Activated naive CD4-positive, alpha-beta T cell treated with anti-CD3 and anti-CD28 coated beads for 36 hours (primary cell): ENCODE results near the gene KIF4B. TPM values are rescaled to one million over a fixed set of nuclear protein-coding genes. Genes with fewer than 3 reads are reported as not detected.
A peak's percentile ranks its signal among the peaks of the same experiment; 100 is the strongest.
"Not testable (repeated sequence)": the region's sequence is repeated elsewhere in the genome, so short reads cannot be mapped to it uniquely, and the experiment has no call there.

Experiments
- CTCF ChIA-PET: fragments of 350-600 bp; sonication (Branson Sonifier 250); formaldehyde crosslinking; loops from one replicate; lab custom pipeline; 2021; ENCODE audit warnings: antibody characterized with exemption; lab: Charles Lee
- DNase-seq: peaks from one replicate; pipeline ENCODE4 v3.0.0-alpha.2; 2020
- H3K27ac Mint-ChIP-seq: one replicate; pipeline ENCODE4 v1.8.0; 2021; ENCODE audit warnings: mild to moderate bottlenecking, mixed read lengths
- H3K27me3 Mint-ChIP-seq: one replicate; pipeline ENCODE4 v1.8.0; 2021; ENCODE audit warnings: low read depth, mixed read lengths
- H3K36me3 Mint-ChIP-seq: one replicate; pipeline ENCODE4 v1.8.0; 2021; ENCODE audit warnings: low read depth, mixed read lengths
- H3K4me1 Mint-ChIP-seq: one replicate; pipeline ENCODE4 v1.8.0; 2021; ENCODE audit warnings: low read depth, mixed read lengths
- H3K4me3 Mint-ChIP-seq: one replicate; pipeline ENCODE4 v1.8.0; 2021; ENCODE audit warnings: mild to moderate bottlenecking, moderate library complexity, mixed read lengths
- H3K9me3 Mint-ChIP-seq: one replicate; pipeline ENCODE4 v1.8.0; 2021; ENCODE audit warnings: mixed read lengths
- intact Hi-C: fragments of 100-400 bp; cut with micrococcal nuclease; formaldehyde crosslinking; loops from one replicate; pipeline ENCODE4 v1.15.1; 2023
- total RNA-seq, 2 experiments: library from RNA; stranded (reverse); gene quantifications; one replicate each; pipeline ENCODE4 v1.2.3, GENCODE V29; 2021

The KIF4B gene
- total RNA-seq = under 1 TPM; 0.05 to 0.10 TPM

GRCh38 chr5:155013526-155013925 is at the start of gene KIF4B:
Gene KIF4B, plus strand, starts transcription at chr5:155013755. Its CDS starts 105 bp downstream, at chr5:155013860.
- intact Hi-C loops = no loop called here
- H3K27ac Mint-ChIP-seq = no peak within 1 kb of the TSS
- H3K9me3 Mint-ChIP-seq = no peaks in the 10 kb centered on the region
- no peak for DNase-seq
- CTCF ChIA-PET = no interaction called here
- peaks cover 21% of the 10 kb centered on the region for H3K27me3 Mint-ChIP-seq
- H3K4me1 Mint-ChIP-seq = no peaks in the 10 kb centered on the region
- H3K36me3 Mint-ChIP-seq = no peaks in the 10 kb centered on the region
- H3K4me3 Mint-ChIP-seq = no peak within 1 kb of the TSS

GRCh38 chr5:154966081-154966841 is 47.3 kb upstream of the KIF4B start:
- Mint-ChIP-seq H3K4me3 (no peak overlapping the region), H3K4me1 (no peaks in the 10 kb centered on the region), H3K9me3 (no peaks in the 10 kb centered on the region), H3K27ac (no peak overlapping the region), H3K36me3 (peaks cover 19% of the 10 kb centered on the region), H3K27me3 (no peaks in the 10 kb centered on the region)
- CTCF ChIA-PET = interaction anchor here (1.0 kb wide), 1 partner anchor 38 kb away, joined by 4 read pairs; no protein-coding TSS in a partner anchor
- no peak for DNase-seq
- intact Hi-C loops = no loop called here

- CTCF ChIA-PET = no interaction called here
- H3K27ac Mint-ChIP-seq = no peak overlapping the region
- intact Hi-C loops = no loop called here
- H3K4me1 Mint-ChIP-seq = no peaks in the 10 kb centered on the region
- no peaks in the 10 kb centered on the region for H3K9me3 Mint-ChIP-seq
- no peak for DNase-seq
- H3K4me3 Mint-ChIP-seq = no peak overlapping the region
- H3K36me3 Mint-ChIP-seq = peaks cover 19% of the 10 kb centered on the region
- no peaks in the 10 kb centered on the region for H3K27me3 Mint-ChIP-seq
Measured at GRCh38 chr5:154966874-154967273, 46.7 kb upstream of the KIF4B start.

GRCh38 chr5:154967421-154968024 is 46.0 kb upstream of the KIF4B start:
- H3K27ac Mint-ChIP-seq = no peak overlapping the region
- H3K4me1 Mint-ChIP-seq = no peaks in the 10 kb centered on the region
- no peaks in the 10 kb centered on the region for H3K27me3 Mint-ChIP-seq
- CTCF ChIA-PET = no interaction called here
- DNase-seq = no peak
- H3K4me3 Mint-ChIP-seq = no peak overlapping the region
- no peaks in the 10 kb centered on the region for H3K9me3 Mint-ChIP-seq
- intact Hi-C loops = no loop called here
- peaks cover 18% of the 10 kb centered on the region for H3K36me3 Mint-ChIP-seq

GRCh38 chr5:154968953-154969352 is 44.6 kb upstream of the KIF4B start:
- DNase-seq = no peak
- no peaks in the 10 kb centered on the region for H3K9me3 Mint-ChIP-seq
- no peak overlapping the region for H3K4me3 Mint-ChIP-seq
- H3K27ac Mint-ChIP-seq = no peak overlapping the region
- CTCF ChIA-PET = interaction anchor here (1.1 kb wide), 1 partner anchor 28 kb away, joined by 3 read pairs; no protein-coding TSS in a partner anchor
- intact Hi-C loops = no loop called here
- H3K36me3 Mint-ChIP-seq = peaks cover 17% of the 10 kb centered on the region
- H3K27me3 Mint-ChIP-seq = no peaks in the 10 kb centered on the region
- H3K4me1 Mint-ChIP-seq = no peaks in the 10 kb centered on the region

GRCh38 chr5:154970759-154971158 is 42.8 kb upstream of the KIF4B start:
- DNase-seq = no peak
- peaks cover 2% of the 10 kb centered on the region for H3K9me3 Mint-ChIP-seq
- no peak overlapping the region for H3K27ac Mint-ChIP-seq
- H3K4me1 Mint-ChIP-seq = no peaks in the 10 kb centered on the region
- H3K4me3 Mint-ChIP-seq = no peak overlapping the region
- CTCF ChIA-PET = interaction anchor here (0.7 to 1.5 kb wide), 3 partner anchors 9 to 33 kb away, joined by 3 read pairs; no protein-coding TSS in a partner anchor
- H3K27me3 Mint-ChIP-seq = no peaks in the 10 kb centered on the region
- intact Hi-C loops = no loop called here
- H3K36me3 Mint-ChIP-seq = peaks cover 19% of the 10 kb centered on the region

GRCh38 chr5:154971501-154971900 is 42.1 kb upstream of the KIF4B start:
- Mint-ChIP-seq H3K4me3 (no peak overlapping the region), H3K4me1 (no peaks in the 10 kb centered on the region), H3K27ac (no peak overlapping the region), H3K27me3 (no peaks in the 10 kb centered on the region), H3K9me3 (peaks cover 4% of the 10 kb centered on the region), H3K36me3 (peaks cover 15% of the 10 kb centered on the region)
- no peak for DNase-seq
- intact Hi-C loops = no loop called here
- CTCF ChIA-PET = interaction anchor here (0.7 to 1.5 kb wide), 3 partner anchors 10 to 329 kb away, joined by 3 read pairs; no protein-coding TSS in a partner anchor

GRCh38 chr5:154972476-154973080 is 41.0 kb upstream of the KIF4B start:
- CTCF ChIA-PET = interaction anchor here (0.9 to 1.3 kb wide), 4 partner anchors 121 to 330 kb away, joined by 3 to 4 read pairs (median 3); no protein-coding TSS in a partner anchor
- H3K4me1 Mint-ChIP-seq = peaks cover 6% of the 10 kb centered on the region
- no peak overlapping the region for H3K27ac Mint-ChIP-seq
- peaks cover 13% of the 10 kb centered on the region for H3K36me3 Mint-ChIP-seq
- no peaks in the 10 kb centered on the region for H3K27me3 Mint-ChIP-seq
- H3K9me3 Mint-ChIP-seq = peaks cover 6% of the 10 kb centered on the region
- intact Hi-C loops = loop anchor here (1.0 kb wide), 1 partner anchor 175 kb away; no protein-coding TSS in a partner anchor
- no peak overlapping the region for H3K4me3 Mint-ChIP-seq
- peak; percentile 23 for DNase-seq

- H3K4me3 Mint-ChIP-seq, DNase-seq, intact Hi-C loops, H3K36me3 Mint-ChIP-seq, CTCF ChIA-PET, H3K4me1 Mint-ChIP-seq, H3K9me3 Mint-ChIP-seq, H3K27me3 Mint-ChIP-seq, H3K27ac Mint-ChIP-seq: not testable (repeated sequence)
Measured at GRCh38 chr5:154976082-154976481, 37.5 kb upstream of the KIF4B start.

- no peak for DNase-seq
- no peak overlapping the region for H3K4me3 Mint-ChIP-seq
- H3K27me3 Mint-ChIP-seq = no peaks in the 10 kb centered on the region
- CTCF ChIA-PET = no interaction called here
- H3K4me1 Mint-ChIP-seq = peaks cover 6% of the 10 kb centered on the region
- no peak overlapping the region for H3K27ac Mint-ChIP-seq
- peaks cover 6% of the 10 kb centered on the region for H3K9me3 Mint-ChIP-seq
- intact Hi-C loops = no loop called here
- peaks cover 6% of the 10 kb centered on the region for H3K36me3 Mint-ChIP-seq
Measured at GRCh38 chr5:154977409-154977808, 36.1 kb upstream of the KIF4B start.

GRCh38 chr5:154978294-154978693 is 35.3 kb upstream of the KIF4B start:
- H3K9me3 Mint-ChIP-seq, H3K27me3 Mint-ChIP-seq, H3K4me1 Mint-ChIP-seq, H3K27ac Mint-ChIP-seq, DNase-seq, intact Hi-C loops, H3K4me3 Mint-ChIP-seq, H3K36me3 Mint-ChIP-seq, CTCF ChIA-PET: not testable (repeated sequence)

- Mint-ChIP-seq H3K36me3 (no peaks in the 10 kb centered on the region), H3K9me3 (no peaks in the 10 kb centered on the region)
- CTCF ChIA-PET = no interaction called here
Measured at GRCh38 chr5:154984946-154985516, 28.5 kb upstream of the KIF4B start.

More at GRCh38 chr5:154984946-154985516, 28.5 kb upstream of the KIF4B start:
- H3K27ac Mint-ChIP-seq = no peak overlapping the region
- H3K4me3 Mint-ChIP-seq = no peak overlapping the region
- intact Hi-C loops = no loop called here
- H3K4me1 Mint-ChIP-seq = no peaks in the 10 kb centered on the region
- DNase-seq = no peak
- H3K27me3 Mint-ChIP-seq = peaks cover 10% of the 10 kb centered on the region
